Subcutaneous abdominal adipose tissue (tissue), 5 donors: ENCODE measurements around the gene GPR146.
A peak's percentile ranks its signal among the peaks of the same experiment; 100 is the strongest.
"Not testable (repeated sequence)": the region's sequence is repeated elsewhere in the genome, so short reads cannot be mapped to it uniquely, and the experiment has no call there.

ENCODE experiments used
- H3K27ac ChIP-seq: one replicate; pipeline ENCODE4 v1.7.0; 2013; ENCODE audit warnings: low read depth, mild to moderate bottlenecking, inconsistent platforms, low read length, moderate library complexity
- H3K27me3 ChIP-seq, 5 donors: one replicate each; pipeline ENCODE4 v1.7.0; 2013; ENCODE audit warnings: low read length in 5 of 5, inconsistent platforms in 1 of 5; ENCODE audit not compliant: control insufficient read depth in 5 of 5, insufficient read depth in 4 of 5
- H3K36me3 ChIP-seq, 5 donors: one replicate each; pipeline ENCODE4 v1.7.0; 2013; ENCODE audit warnings: low read length in 5 of 5; ENCODE audit not compliant: control insufficient read depth in 5 of 5, insufficient read depth in 5 of 5
- H3K4me1 ChIP-seq, 5 donors: one replicate each; pipeline ENCODE4 v1.7.0; 2013; ENCODE audit warnings: low read length in 5 of 5, mild to moderate bottlenecking in 3 of 5, moderate library complexity in 1 of 5; ENCODE audit not compliant: control insufficient read depth in 5 of 5, insufficient read depth in 5 of 5
- H3K4me3 ChIP-seq, 5 donors: one replicate each; pipeline ENCODE4 v1.7.0; 2013; ENCODE audit warnings: low read length in 5 of 5, low read depth in 1 of 5
- H3K9ac ChIP-seq, 5 donors: one replicate each; pipeline ENCODE4 v1.7.0; 2013; ENCODE audit warnings: low read length in 5 of 5, mild to moderate bottlenecking in 4 of 5, moderate library complexity in 3 of 5
- H3K9me3 ChIP-seq, 5 donors: one replicate each; pipeline ENCODE4 v1.7.0; 2013; ENCODE audit warnings: low read length in 5 of 5; ENCODE audit not compliant: control insufficient read depth in 5 of 5
- donor health status: healthy.
- donor health status: healthy.
- donor health status: healthy.
- donor health status: healthy.
- donor health status: healthy.

Gene GPR146

DNA sequence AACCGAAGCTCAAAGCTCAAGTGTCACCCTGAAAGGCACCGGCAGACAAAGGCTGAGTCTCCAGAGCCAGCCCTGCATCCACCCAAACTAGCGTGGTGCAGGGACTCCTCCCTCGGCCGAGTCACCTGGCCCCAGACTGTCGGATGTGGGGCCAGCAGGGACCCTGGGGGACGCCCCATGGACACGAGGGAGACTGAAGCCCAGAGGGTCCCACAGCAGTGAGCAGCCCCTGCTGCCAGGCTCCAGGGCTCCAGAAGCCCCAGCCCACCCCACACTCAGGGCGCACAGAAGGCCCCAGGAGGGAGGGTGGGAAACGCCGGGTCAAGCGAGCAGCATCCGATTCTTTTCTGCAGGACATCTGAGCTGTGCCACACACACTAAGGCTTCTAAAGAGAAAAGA is 20.2 kb downstream of the GPR146 start:
- Histone ChIP-seq H3K27ac (no peak overlapping the region), H3K36me3 (no peaks in the 10 kb centered on the region), H3K9ac (no peak overlapping the region), H3K27me3 (no peaks in the 10 kb centered on the region), H3K4me3 (no peak overlapping the region), H3K4me1 (peaks cover 4 to 40% (median 30%) of the 10 kb centered on the region in 5 donors), H3K9me3 (no peaks in the 10 kb centered on the region)

DNA sequence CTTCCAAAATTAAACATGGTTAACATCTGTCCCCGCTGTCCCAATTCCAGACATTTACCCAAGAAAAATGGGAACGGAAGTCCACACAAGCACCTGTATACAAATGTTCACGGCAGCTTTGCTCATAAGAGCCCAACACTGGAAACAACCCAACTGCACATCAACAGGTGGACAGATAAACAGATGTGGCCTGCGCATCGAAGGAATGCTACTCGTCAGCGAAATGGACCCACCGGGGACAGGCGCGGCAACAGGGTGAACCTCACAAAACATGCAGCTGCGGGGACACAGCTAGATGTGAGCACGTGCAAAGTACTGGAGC is 20.9 kb downstream of the GPR146 start:
- no peak overlapping the region for H3K27ac ChIP-seq
- H3K36me3 ChIP-seq = no peaks in the 10 kb centered on the region
- peak overlapping the region in 4 of 5 donors; percentile 6 to 50 (median 23) for H3K4me3 ChIP-seq
- H3K4me1 ChIP-seq = peaks cover 2 to 36% (median 27%) of the 10 kb centered on the region in 5 donors
- H3K9me3 ChIP-seq = no peaks in the 10 kb centered on the region
- H3K27me3 ChIP-seq = no peaks in the 10 kb centered on the region
- peak overlapping the region in 1 of 5 donors; percentile 53 for H3K9ac ChIP-seq

DNA sequence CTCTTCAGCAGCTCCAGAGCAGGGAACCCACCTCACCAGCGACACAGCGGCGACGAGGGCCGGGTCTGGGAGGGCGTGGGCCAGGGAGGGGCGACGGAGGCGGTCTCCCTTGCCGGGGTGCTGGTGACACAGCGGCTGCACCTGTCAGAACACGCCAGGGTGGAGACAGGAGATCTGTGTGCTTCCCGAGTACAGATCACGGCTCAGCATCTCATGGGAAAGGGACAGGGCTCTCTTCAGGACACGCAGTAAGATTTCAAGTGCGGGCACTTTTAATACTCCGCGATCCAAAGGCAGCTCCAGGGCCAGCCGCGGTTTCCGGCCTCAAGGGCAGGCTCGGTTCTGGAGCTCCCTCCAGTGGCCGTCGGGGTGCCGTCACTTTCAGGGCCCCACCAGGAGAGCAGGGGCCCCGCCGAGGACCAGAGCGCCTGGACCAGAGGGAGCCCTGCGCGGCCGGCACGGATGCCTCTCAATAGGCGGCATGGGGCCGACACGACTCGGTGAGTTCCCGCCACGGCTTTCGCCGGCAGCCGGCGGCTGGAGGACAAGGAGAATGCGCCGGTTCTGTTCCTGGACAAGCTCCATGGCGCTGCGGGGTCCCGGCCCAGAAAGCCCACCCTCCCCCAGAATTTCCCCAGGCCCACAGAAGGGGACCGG is 21.4 kb downstream of the GPR146 start:
- Histone ChIP-seq H3K36me3 (no peaks in the 10 kb centered on the region), H3K4me1 (peaks cover 2 to 31% (median 22%) of the 10 kb centered on the region in 5 donors), H3K4me3 (peak overlapping the region; percentile 11 to 54 (median 35)), H3K9me3 (no peaks in the 10 kb centered on the region), H3K27me3 (no peaks in the 10 kb centered on the region), H3K9ac (peak overlapping the region in 1 of 5 donors; percentile 53), H3K27ac (no peak overlapping the region)

DNA sequence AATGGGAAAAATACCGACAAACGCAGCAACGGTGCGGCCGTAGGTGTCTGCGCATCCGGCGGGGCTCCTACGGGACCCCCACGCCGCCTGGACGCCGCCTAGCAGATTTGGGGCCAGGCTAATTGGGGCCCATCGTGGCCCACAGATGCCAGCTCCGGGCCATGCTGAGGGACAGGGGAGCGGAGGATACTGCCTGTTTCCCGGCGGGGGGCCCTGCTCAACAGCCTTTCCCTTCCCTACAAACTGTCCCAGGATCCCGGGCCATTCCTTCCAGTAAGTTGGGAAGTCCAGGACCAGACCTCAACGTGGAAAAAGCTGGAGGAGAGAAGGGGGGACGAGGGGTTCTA is 21.9 kb downstream of the GPR146 start:
- no peaks in the 10 kb centered on the region for H3K36me3 ChIP-seq
- peaks cover 2 to 26% (median 17%) of the 10 kb centered on the region in 5 donors for H3K4me1 ChIP-seq
- H3K9me3 ChIP-seq = no peaks in the 10 kb centered on the region
- H3K27ac ChIP-seq = no peak overlapping the region
- H3K9ac ChIP-seq = no peak overlapping the region
- H3K27me3 ChIP-seq = no peaks in the 10 kb centered on the region
- H3K4me3 ChIP-seq = no peak overlapping the region

DNA sequence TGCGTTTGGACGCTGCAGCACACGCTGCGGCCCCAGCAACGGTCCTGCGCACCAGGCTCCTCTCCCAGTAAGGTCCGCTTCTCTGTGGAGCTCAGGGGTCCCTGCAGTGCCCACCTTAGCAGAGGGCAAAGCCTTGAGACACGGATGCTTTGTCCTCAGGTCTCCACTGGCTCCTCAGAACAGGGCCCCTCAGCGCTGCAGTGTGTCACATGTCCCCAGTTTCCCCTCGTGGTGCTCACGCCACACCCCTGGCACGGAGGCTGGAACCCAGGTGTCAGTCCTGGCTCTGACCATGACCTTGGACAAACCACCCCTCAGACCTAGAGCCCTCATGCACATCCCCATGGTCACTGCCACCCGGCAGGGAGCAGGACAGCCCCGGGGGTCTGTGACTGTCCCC is 23.7 kb downstream of the GPR146 start:
- Histone ChIP-seq H3K9ac (no peak overlapping the region), H3K27me3 (no peaks in the 10 kb centered on the region), H3K9me3 (no peaks in the 10 kb centered on the region), H3K4me3 (no peak overlapping the region), H3K27ac (no peak overlapping the region), H3K36me3 (peaks cover 0 to 2% (median 0%) of the 10 kb centered on the region in 5 donors), H3K4me1 (peaks cover 2 to 22% (median 14%) of the 10 kb centered on the region in 5 donors)

DNA sequence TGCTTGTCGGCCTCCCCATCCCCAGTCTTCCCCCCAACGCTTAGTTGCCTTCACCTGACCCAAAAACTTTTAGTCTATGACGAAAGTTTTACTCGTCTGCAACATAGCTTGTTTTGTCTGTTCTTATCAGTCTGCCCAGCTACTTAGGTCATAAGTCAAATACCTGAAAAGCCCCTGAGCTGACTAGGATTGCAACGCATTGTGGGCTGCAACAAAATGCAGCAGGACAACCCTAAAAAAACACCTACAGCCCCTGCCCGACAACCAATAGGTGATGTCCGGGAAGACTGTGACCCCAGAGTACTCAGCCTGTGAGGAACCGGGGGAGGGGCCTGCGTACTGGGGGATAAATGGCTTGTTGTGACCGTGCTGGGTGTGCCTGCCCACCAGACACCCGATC is 24.3 kb downstream of the GPR146 start:
- Histone ChIP-seq H3K9me3 (no peaks in the 10 kb centered on the region), H3K4me3 (no peak overlapping the region), H3K9ac (no peak overlapping the region), H3K36me3 (peaks cover 0 to 2% (median 0%) of the 10 kb centered on the region in 5 donors), H3K4me1 (peaks cover 2 to 22% (median 14%) of the 10 kb centered on the region in 5 donors), H3K27me3 (no peaks in the 10 kb centered on the region), H3K27ac (no peak overlapping the region)

DNA sequence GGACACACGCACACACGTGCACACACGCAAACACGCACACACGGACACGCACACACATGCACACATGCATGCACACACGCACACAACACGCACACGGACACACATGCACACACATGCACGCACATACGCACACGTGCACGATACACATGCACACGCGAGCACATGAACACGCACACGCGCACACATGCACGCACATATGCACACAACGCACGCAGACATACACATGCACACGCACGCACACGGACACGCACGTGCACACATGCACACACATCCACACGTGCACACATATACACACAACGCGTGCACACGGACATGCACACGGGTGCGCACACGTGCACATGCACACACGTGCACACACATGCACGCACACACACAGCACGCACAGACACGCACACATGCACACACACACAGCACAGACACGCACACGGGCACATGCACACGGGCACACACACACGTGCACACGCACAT is 26.2 kb downstream of the GPR146 start:
- Histone ChIP-seq H3K36me3 (peaks cover 0 to 2% (median 0%) of the 10 kb centered on the region in 5 donors), H3K27ac (no peak overlapping the region), H3K9ac (no peak overlapping the region), H3K9me3 (no peaks in the 10 kb centered on the region), H3K27me3 (no peaks in the 10 kb centered on the region), H3K4me1 (peaks cover under 1 to 7% (median 6%) of the 10 kb centered on the region in 5 donors), H3K4me3 (no peak overlapping the region)

DNA sequence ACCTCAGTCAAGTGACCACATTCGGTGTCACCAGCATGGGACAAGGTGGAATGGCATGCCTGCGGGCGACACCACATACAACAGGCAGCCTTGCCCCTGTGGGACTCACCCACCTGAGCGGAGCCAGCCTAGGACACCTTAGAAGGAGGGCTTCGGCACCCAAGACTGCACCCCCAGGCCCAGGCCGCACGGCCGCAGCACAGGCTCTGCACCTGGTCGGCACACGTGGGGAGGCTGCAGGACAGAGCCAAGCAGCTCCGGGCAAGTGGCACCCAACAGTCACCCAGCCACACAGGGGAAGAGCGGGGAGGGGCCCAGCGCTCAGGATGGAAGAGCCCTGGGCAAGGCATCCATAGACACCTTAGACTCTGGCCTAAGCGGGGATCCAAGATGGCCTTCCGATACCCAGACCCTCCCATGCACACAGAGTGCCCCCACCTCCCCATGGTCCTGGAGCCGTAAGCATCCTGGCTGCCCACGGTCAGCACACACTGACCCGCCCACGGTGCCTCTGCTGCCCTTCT is 27.4 kb downstream of the GPR146 start:
- Histone ChIP-seq H3K27ac (no peak overlapping the region), H3K4me3 (no peak overlapping the region), H3K9ac (no peak overlapping the region), H3K36me3 (peaks cover 0 to 2% (median 0%) of the 10 kb centered on the region in 5 donors), H3K9me3 (no peaks in the 10 kb centered on the region), H3K27me3 (no peaks in the 10 kb centered on the region), H3K4me1 (peaks cover 5 to 11% (median 11%) of the 10 kb centered on the region in 5 donors)

DNA sequence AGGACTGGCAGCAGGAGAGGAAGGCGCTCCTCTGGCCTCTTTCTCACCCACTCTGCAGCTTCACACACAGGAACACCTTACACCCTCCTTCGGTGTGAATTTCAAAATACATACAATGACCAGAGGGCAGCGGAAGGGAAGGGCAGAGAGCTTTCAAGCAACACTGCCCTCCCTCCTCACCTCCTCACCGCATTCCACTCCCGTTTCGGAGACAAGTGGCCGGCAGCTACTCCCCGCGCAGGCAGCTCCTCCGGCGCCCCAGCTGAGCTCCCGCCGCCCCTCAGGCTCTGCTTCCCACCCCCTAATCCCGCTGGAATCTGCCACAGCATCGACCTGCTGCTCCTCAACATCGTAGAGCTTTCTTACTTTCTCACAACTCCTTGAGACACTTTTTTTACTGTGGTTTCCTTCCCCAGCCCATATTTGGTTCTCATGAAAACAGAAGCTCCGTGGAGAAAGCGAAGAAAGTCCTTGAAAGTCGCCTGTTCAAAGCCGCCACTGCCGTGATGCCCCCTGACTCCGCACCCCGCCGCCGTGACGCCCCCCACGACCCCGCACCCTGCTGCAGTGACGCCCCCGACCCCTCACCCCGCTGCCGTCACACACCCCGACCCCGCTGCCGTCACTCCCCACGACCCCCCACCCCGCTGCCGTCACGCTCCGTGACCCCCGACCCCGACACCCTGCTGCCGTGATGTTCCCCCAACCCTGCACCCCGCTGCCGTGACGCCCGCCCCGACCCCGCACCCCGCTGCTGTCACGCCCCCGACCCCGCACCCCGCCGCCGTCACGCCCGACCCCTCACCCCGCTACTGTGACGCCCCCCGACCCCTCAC is 29.0 kb downstream of the GPR146 start:
- Histone ChIP-seq H3K9ac (no peak overlapping the region), H3K4me1 (peaks cover 10 to 25% (median 20%) of the 10 kb centered on the region in 5 donors)

DNA sequence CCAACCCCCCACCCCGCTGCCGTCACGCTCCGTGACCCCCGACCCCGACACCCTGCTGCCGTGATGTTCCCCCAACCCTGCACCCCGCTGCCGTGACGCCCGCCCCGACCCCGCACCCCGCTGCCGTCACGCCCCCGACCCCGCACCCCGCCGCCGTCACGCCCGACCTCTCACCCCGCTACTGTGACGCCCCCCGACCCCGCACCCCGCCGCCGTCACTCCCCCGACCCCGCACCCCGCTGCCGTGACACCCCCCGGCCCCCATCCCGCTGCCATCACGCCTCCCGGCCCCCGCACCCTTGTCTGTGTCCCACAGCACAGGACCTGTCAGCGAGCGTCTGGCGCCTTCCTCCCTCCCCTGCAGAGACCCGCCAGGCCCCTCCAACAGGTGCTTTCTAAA is 29.7 kb downstream of the GPR146 start:
- not testable (repeated sequence) for H3K9me3 ChIP-seq, H3K27ac ChIP-seq

More for the DNA sequence above, 29.0 kb downstream of the GPR146 start:
- Histone ChIP-seq H3K27ac (no peak overlapping the region), H3K27me3 (no peaks in the 10 kb centered on the region), H3K9me3 (no peaks in the 10 kb centered on the region), H3K4me3 (no peak overlapping the region), H3K36me3 (peaks cover 0 to 2% (median 0%) of the 10 kb centered on the region in 5 donors)

More for the DNA sequence above, 29.7 kb downstream of the GPR146 start:
- not testable (repeated sequence) for H3K9ac ChIP-seq, H3K4me3 ChIP-seq, H3K27me3 ChIP-seq, H3K36me3 ChIP-seq
- peaks cover 10 to 32% (median 24%) of the 10 kb centered on the region in 5 donors for H3K4me1 ChIP-seq
